Muscle of arm (tissue), 14 donors: ENCODE measurements around the gene CABP7. TPM values are rescaled to one million over a fixed set of nuclear protein-coding genes. Genes with fewer than 3 reads are reported as not detected.

Experiments used
- DNase-seq: peaks from one replicate; pipeline ENCODE4 v3.0.0-alpha.2; 2013
- long read RNA-seq, 11 donors: transcript quantifications; one replicate each; lab custom pipeline, GENCODE V29; 2026
- polyA plus RNA-seq, 12 donors: library from polyadenylated mRNA; unstranded; fragments of 120-200 nt; gene quantifications; one replicate each; pipeline ENCODE4 v1.2.1, GENCODE V29; 2013; ENCODE audit not compliant: insufficient read length in 12 of 12

Gene CABP7
- under 1 TPM in 9 of 12 donors, not detected in 3; 0.05 to 0.25 (median 0.09) TPM for polyA plus RNA-seq
- long read RNA-seq, donor 1, partial matches to known transcripts = 39 of 49 reads
- long read RNA-seq, donor 1, other reads (novel, unspliced or antisense) = 9 of 49 reads
- long read RNA-seq, donor 2, partial matches to known transcripts = 10 of 31 reads
- long read RNA-seq, donor 2, other reads (novel, unspliced or antisense) = 21 of 31 reads
- long read RNA-seq, donor 3 = 0 reads
- long read RNA-seq, donor 4 = 0 reads
- long read RNA-seq, donor 5, partial matches to known transcripts = 6 of 71 reads
- long read RNA-seq, donor 5, other reads (novel, unspliced or antisense) = 65 of 71 reads
- long read RNA-seq, donor 6, partial matches to known transcripts = 0 of 6 reads
- long read RNA-seq, donor 6, other reads (novel, unspliced or antisense) = 6 of 6 reads
- long read RNA-seq, donor 7 = 0 reads
- long read RNA-seq, donor 8 = 0 reads
- long read RNA-seq, donor 9 = 0 reads
- long read RNA-seq, donor 10 = 0 reads
- long read RNA-seq, donor 11, partial matches to known transcripts = 0 of 21 reads
- long read RNA-seq, donor 11, other reads (novel, unspliced or antisense) = 21 of 21 reads

- no peak for DNase-seq
Observed at GRCh38 chr22:29719899-29720645, at the start of gene CABP7. CABP7 (plus strand) TSS chr22:29720003; CDS start chr22:29720425, 422 bp downstream.

GRCh38 chr22:29670626-29671025 is 49.2 kb upstream of the CABP7 start:
- DNase-seq = no peak

- DNase-seq = no peak
Observed at GRCh38 chr22:29673361-29674066, 46.3 kb upstream of the CABP7 start.

- no peak for DNase-seq
Observed at GRCh38 chr22:29674121-29674520, 45.7 kb upstream of the CABP7 start.

GRCh38 chr22:29679316-29679715 is 40.5 kb upstream of the CABP7 start:
- no peak for DNase-seq

- DNase-seq = no peak
Observed at GRCh38 chr22:29683536-29683935, 36.3 kb upstream of the CABP7 start.

GRCh38 chr22:29684244-29684643 is 35.6 kb upstream of the CABP7 start:
- no peak for DNase-seq

- DNase-seq = no peak
Observed at GRCh38 chr22:29689206-29689879, 30.5 kb upstream of the CABP7 start.

- DNase-seq = peak; percentile 61
Observed at GRCh38 chr22:29689880-29690213, 30.0 kb upstream of the CABP7 start.

GRCh38 chr22:29690476-29690875 is 29.3 kb upstream of the CABP7 start:
- no peak for DNase-seq

GRCh38 chr22:29691636-29692326 is 28.0 kb upstream of the CABP7 start:
- no peak for DNase-seq

GRCh38 chr22:29692327-29692640 is 27.5 kb upstream of the CABP7 start:
- no peak for DNase-seq

GRCh38 chr22:29693161-29693560 is 26.6 kb upstream of the CABP7 start:
- no peak for DNase-seq

- no peak for DNase-seq
Observed at GRCh38 chr22:29693671-29694070, 26.1 kb upstream of the CABP7 start.

- no peak for DNase-seq
Observed at GRCh38 chr22:29695129-29695926, 24.5 kb upstream of the CABP7 start.

- DNase-seq = no peak
Observed at GRCh38 chr22:29697853-29698598, 21.8 kb upstream of the CABP7 start.

GRCh38 chr22:29700206-29700899 is 19.4 kb upstream of the CABP7 start:
- no peak for DNase-seq

- DNase-seq = no peak
Observed at GRCh38 chr22:29700900-29701154, 19.0 kb upstream of the CABP7 start.
